HTR-8/SVneo (cell line): Measurements from ENCODE around the gene UNCX.

ENCODE experiments used
- DNase-seq: peaks from one replicate; pipeline ENCODE4 v3.0.0; 2011; ENCODE audit warnings: low spot score, mixed read lengths; ENCODE audit not compliant: insufficient read length
- FAIRE-seq: peaks from 2 replicates; lab custom pipeline; 2011; peaks lifted over from hg19 to GRCh38; lab: Jason Lieb, UNC

UNCX gene

GRCh38 chr7:1241603-1242255 lies 9.1 kb downstream of the UNCX start:
- no peak for FAIRE-seq

GRCh38 chr7:1242256-1242605 lies 9.6 kb downstream of the UNCX start:
- DNase-seq (no peak), FAIRE-seq (no peak)

More at GRCh38 chr7:1241603-1242255, 9.1 kb downstream of the UNCX start:
- DNase-seq = no peak

GRCh38 chr7:1242606-1243289 lies 10.1 kb downstream of the UNCX start:
- no peak for DNase-seq
- FAIRE-seq = no peak

DNA sequence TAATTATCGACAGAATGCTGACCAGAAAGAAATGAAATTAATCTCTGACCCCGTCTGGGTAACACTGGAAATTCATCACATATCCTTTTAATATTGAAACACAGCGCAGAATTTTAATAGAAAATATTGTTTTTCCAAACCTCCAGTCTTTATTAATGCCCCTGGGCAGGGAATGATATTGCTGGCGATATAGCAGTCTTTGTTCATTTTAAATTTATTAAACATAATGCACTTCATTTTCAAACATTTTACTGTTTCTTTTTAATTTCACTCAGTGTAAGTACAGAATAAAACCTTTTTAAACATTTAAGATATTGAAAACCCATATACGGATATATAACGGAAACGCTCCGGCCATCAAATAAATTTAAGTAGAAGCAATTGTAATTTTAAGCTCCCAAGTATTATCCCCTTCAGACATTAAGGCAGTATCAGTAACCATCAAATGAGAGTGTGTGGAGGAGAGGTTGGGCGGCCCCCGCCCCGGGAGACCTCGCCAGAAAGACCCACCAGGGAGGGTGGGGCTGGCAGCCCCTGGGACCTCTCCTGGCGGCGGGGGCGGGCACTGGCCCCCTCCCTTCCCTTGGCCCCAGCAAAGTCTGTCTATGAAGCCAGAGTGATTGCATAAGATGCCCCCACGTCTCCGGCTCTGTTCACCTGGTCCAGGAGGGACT lies 10.8 kb downstream of the UNCX start:
- no peak for FAIRE-seq
- DNase-seq = no peak

DNA sequence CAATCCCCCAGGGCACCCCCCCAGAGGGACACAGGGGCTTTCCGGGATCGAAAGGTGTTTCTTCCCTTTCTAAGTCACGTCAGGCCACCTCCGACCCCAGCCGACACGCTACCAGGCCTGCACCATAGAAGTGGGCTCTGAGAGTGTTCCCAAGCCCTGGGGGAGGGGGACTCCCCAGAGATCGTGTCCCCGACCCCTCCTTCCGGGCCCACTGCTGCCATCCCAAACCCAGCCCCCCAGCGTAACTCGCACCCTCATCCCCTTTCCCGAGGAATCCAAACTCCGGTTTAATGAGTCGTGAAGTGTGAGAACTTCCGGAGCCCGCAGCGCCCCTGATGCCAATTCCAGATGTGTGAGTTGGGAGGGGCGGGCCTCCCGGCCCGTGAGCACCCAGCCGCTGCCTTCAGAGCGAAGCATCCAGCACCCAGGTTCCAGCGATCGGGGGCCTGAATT lies 11.3 kb downstream of the UNCX start:
- FAIRE-seq = no peak
- DNase-seq = no peak

DNA sequence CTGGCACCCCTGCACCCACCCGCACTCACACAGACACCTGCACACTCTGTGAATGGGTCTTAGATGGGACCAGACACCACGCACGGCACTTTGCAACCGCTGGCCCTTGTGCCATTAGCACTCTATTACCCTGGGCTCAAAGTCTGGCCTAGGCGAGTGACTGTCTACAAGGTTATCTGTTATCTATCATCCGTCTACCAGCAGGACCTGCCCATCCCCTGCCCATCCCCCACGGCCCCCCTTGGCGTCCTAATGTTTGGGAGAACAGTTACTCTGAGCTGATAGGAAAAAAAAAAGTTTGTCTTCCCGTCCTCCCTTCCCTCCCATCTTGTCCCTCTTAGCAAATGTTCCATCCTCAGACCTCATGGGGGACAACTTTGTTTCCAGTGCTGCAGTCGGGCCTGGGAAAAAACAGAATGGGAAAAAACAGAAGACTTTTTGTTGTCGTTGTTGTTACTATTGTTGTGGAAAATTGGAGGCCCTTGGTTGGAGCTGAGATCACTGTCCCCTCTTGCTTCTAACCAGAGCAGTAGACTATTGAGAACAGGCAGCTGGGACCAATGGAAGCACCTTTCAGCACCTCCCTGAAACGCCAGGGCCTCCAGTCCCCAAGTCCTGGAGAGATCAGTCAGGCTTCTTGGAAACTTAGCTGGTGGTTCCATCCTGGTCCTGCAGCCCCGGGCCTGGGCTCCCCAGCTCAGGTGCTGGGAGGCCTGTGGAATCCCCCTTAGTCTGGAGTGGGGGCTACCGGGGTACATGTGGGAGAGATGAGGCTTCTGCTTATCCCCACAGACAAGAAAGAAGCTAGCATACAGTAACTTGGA lies 12.2 kb downstream of the UNCX start:
- DNase-seq (no peak), FAIRE-seq (no peak)

DNA sequence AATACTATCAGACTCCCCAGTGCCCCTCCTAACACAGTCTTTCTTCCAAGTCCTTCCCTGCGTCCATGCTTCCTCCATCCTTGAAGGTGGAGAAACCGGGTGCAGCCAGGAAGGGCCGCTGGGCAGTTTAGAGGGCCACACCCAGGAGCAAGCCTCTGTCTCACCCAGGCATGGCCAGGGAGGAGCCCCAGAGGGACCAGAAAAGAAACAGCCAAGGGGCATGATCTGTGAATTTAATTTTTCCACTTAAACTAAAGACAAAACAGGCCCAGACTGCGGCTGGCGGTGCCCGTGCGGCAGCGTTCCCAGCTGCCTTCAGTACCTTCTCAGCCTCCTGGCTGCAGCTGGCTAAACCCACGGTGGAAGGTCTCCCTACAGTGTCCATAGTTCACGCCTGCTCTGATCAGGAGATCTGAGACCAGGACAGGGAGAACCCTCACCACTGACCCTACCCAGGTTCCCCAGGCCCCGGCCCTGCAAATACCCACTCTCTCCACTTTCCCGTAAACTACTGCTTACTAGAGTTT lies 12.9 kb downstream of the UNCX start:
- DNase-seq (no peak), FAIRE-seq (no peak)

DNA sequence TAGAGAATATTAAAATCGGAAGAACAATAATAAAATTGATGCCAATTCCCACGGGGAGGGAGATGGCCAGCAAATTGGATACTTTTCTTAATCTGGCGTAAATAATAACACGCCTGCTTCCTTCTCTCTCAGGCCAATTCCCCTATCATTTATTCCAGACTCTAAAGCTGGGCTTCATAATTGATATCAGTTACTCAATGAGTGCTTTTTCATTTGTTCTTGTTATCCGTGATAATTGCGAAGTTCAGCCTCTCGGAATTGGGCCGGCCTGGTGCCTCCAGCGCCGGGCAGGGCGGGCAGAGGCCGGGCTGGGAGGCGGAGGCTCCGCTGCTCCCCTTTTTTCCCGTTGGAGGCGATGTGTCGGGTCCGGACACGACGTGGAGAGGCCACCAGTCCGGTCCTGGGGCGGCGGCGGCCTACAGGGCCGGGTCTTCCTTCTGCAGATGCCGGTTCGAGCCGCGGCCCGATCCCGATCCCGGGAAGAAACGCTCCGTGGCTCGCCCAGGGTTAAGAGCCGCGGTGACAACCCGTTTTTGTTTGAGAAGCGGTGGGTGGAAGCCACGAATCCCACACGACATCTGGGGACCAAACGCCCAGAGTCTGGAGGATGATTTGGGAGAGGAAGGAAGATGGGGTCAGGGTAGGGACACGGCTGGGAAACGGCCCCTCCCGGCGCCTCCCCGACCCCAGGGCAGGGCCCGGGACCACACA lies 13.6 kb downstream of the UNCX start:
- no peak for DNase-seq
- no peak for FAIRE-seq

GRCh38 chr7:1246871-1247526 lies 14.3 kb downstream of the UNCX start:
- FAIRE-seq = no peak
- no peak for DNase-seq

DNA sequence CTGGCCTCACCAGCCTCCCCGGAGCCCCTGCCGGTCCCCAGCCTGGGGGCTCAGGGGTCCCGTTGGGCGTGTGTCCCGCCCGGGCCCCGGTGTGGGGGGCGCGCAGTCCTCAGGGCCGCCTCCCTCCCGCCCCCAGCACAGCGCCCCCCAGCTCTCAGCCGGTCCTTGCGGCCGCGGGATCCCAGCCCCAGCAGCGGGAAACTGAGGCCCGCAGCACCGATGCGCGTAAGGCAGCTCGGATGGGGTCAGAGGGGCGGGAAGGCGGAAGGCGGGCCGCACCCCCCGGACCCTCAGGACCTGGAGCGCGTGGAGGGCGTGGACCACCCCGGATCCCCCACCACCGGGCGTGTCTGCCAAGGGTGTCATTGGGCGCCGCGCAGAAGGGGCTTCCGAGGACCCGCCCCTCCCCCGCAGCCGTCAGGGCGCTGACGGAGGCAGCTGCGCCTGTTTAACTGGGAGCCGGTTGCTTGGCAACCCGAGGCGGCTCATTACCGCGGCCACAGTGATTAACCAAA lies 14.9 kb downstream of the UNCX start:
- FAIRE-seq = no peak
- no peak for DNase-seq

DNA sequence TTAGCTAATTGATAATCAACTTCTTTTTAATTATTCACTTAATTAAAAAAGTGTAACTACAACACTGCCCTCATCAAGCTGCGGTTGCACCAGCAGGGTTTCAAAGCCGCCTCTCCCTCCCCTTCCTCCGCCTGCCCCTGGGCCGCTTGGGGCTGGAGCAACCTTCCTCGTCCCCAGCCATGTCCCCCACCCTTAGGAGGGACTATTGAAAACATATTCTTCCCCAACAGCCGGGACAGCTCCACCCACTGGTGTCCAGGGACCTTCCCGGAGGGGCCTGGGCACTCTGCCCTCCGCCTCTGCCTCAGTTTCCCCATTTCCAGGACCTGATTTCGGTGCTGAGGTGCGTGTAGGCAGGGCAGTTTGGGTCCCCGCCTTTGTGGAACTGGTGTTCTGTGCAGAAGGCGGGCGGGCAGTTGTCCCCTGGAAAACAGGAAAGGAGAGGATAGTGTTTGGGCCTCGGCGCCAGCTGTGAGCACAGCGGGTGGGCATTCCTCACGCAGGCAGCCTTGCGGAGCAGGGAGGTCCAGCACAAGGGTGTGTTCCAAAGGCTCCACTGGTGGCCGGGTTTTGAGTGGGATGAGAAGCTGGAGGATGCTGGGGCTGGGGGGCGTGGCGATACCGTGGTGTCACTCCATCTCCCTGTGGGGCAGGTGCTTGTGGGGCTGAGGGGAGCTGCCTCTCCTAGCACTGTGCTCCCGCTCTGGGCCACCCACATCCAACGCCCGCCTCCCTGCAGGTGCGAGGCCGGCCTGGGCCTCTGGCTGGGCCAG lies 15.7 kb downstream of the UNCX start:
- DNase-seq (no peak), FAIRE-seq (no peak)

- no peak for DNase-seq
- FAIRE-seq = no peak
Measured at GRCh38 chr7:1248916-1249581, 16.4 kb downstream of the UNCX start.

GRCh38 chr7:1249731-1250130 lies 17.1 kb downstream of the UNCX start:
- FAIRE-seq (no peak), DNase-seq (no peak)

- FAIRE-seq (no peak), DNase-seq (no peak)
Measured at GRCh38 chr7:1250901-1251300, 18.2 kb downstream of the UNCX start.

DNA sequence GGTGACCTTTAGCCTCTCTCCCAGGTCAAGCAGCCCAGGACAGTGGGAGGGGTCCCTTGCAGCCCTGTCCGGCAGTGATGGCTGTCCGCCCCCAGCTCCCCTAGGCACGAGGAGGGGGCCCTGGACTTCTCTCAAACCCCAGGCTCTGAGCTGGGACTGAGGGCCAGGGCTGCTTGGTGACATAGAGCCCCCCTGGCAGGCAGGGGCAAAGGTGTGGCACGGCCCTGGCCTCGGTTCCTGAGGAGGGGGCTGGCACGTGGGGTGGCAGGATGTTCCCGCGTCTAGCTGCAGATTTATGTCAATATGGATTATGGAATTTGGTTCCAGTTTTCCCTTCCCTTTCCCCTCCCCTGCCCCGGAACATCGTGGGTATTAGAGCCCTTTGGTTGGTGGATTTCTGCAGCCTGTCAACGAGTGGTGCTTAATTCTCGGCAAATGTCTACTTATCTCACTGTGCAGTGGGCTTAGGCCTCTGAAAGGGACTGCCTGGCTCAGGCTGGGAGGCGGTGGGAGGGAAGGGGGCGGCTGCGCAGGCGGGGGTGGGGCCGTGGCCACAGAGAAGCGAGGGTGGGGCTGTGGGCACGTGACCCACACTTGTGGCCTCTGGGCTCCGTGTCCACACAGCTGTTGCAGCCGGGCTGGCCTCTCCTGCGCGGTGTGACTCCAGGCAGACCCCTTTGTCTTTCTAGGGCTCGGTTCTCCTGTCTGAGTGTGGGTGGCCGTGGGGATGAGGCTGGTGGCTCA lies 19.3 kb downstream of the UNCX start:
- DNase-seq (no peak), FAIRE-seq (no peak)

GRCh38 chr7:1252540-1253090 lies 19.9 kb downstream of the UNCX start:
- FAIRE-seq (no peak), DNase-seq (no peak)

DNA sequence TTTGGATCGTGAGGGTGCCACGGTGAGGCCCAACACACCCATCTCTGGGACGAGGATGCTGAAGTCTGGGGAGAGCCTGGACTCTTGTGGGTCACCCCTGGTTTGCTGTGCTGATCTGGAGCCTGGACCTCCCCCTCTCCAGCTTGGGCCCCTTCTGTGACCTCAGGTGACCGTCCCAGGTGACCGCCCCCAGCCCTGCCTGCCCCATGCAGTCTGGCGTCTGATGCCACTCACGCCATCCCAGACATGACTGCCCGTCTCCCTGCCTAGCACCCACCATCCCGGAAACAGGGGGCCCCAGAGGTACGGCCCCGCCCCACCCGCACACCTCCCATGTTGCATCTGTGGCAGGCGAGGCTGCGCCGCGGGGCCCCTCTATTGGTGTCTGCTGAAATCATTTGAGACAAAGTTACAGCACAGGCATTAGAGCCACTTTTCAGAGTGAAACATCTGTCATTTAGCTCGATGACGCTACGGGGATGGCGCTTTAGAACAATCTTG lies 21.1 kb downstream of the UNCX start:
- FAIRE-seq (no peak), DNase-seq (no peak)
